Epidermal melanocyte (primary cell): ENCODE results near the gene SSX4B.
"Not testable (repeated sequence)": the region's sequence is repeated elsewhere in the genome, so short reads cannot be mapped to it uniquely, and the experiment has no call there.

Experiments
- DNase-seq: peaks from one replicate; pipeline ENCODE4 v3.0.0; 2011; ENCODE audit warnings: low spot score; ENCODE audit not compliant: insufficient read length

Gene SSX4B, protein sequence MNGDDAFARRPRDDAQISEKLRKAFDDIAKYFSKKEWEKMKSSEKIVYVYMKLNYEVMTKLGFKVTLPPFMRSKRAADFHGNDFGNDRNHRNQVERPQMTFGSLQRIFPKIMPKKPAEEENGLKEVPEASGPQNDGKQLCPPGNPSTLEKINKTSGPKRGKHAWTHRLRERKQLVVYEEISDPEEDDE

DNA sequence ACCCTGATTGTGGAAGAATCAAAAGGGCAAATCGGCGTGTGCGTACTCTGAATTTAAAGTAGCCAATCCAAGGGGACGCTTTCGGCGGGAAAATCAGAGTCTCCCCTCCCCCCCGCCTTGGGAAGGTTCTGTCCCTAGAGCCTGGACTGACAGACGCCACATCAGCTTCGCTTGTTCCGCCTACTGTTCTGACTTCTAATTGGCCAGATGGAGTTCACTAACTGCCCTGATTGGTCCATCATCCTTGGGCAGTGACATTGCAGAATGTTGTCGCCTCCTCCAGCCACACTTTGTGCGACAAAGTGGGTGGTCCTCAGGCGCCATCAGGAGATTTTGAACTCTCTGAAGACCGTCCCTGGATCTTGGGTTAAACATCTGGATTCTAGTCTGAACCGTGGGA, at the start of gene SSX4B:
Gene SSX4B, minus strand, starts transcription at position 101 of the 400 bp plus-strand sequence. CDS start 588 bp downstream, outside the sequence.
- DNase-seq, result not testable (repeated sequence)

DNA sequence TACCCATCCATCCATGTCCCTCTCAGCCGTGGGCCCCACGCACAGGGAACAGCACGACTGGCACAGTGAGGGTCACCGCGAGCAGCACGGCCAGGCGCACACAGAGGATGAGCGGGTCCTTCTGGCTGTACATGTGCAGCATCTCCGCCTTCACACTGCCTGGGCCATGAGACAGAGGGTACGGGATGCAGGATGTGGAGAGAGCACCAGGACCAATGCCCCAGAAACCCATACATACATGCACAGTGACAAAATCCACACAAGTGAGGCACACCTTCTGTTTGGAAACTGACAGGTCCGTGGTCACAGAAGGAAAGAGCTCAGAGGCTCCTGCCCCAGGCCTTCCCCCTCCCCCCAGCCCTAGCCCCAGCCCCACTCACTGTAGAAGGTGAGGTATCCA, 48.8 kb upstream of the SSX4B start:
- no peak for DNase-seq

DNA sequence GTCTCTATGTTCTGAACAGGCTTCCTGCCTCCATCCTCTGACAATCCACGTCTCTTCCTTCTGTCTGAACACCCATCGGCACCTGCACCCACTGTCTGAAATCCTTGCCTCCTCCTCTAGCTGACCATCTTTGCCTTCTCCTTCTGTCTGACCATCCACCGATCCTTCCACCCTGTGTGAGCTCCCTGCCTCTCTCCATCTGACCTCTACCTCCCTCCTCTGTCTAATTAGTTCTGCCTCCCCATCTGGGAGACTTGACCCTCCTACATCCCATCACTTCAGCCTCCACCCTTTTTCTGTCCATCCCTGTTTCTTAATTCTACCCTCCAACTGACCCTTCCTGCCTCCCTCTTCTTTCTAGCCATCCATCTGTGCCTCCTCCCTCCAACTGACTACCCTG, 48.3 kb upstream of the SSX4B start:
- no peak for DNase-seq

DNA sequence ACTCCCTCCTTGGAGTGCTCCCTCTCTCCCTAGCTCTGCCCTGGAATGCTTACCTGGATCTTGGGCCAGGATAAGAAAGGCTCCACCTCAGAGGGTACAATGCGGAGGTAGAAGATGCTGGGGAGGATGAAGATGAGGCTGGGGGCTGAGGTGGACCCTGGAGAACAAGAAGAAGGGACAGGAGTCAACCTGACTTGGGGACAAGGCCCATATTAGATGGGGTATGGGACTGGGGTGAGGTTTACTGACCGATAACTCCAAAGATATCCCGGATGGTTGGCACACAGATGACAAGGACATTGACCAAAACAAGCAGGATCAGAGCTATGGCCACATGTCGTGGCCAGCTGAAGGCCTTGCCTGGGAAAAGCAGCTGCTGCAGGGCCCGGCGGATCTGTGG, 47.7 kb upstream of the SSX4B start:
- DNase-seq, result no peak

DNA sequence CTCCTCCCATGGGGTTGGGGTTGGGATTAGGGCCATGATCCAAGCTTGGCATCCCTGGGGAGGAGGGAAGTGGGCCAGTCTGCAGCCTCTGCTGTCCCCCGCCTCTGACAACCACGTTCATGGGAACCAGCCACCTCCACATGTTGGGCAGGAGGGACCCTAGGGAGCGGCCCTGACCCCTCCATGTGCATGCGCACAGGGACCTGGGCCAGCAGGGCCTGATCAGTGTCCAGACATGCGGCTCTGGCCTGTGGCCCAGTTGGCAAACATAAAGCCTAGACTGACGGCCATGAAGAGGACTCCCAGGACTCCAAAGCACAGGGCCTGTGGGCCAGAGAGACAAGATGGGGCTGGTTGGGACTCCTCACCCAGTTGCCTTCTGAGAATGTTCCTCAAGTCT, 47.0 kb upstream of the SSX4B start:
- DNase-seq, result no peak

DNA sequence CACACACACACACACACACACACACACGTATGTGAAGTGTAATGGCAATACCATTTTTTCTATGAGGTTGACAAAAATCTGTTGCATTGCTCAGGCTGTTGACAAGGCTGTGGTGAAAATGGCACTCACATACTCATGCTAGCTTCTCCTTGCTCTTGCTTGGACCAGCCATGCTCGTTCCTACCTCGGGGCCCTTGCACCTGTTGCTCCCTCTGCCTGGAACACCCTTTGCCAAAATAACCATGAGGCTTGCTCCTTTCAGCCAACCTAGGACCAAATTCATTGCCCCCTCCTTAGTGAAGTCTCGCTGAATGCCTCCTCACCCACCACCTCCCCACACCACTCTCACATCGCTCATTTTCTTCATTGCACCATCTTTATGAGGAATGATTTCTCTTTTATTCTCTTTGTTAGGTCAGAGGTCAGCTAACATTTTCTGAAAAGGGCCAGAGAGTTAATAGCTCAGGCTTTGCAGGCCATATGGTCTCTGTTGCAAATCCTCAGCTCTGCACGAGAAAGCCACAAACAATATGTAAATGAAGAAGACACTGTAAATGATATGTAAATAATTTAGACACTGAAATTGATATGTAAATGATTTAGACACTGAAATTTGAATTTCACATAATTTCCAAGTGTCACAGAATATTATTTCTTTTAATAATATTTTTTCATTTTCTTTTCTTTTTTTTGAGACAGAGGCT, 45.0 kb upstream of the SSX4B start:
- DNase-seq, result no peak

DNA sequence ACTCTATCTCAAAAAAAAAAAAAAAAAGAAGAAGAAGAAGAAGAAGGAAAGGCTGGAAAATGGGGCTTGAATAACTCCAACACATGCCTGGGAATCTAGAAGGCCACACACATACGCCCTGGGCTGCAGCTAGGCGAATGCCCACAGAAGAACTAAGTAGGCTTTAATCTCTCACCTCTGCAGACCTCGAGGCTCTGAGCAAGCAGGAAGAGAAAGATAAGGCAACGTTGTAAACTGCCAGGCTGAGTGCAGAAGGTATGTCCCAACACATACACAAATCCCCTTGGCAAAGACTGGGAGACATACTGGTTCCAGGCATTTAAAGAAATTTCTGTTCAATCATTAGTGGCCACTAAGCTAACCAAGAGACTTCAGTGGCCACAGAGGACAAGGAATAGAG, 39.9 kb upstream of the SSX4B start:
- DNase-seq, result no peak

DNA sequence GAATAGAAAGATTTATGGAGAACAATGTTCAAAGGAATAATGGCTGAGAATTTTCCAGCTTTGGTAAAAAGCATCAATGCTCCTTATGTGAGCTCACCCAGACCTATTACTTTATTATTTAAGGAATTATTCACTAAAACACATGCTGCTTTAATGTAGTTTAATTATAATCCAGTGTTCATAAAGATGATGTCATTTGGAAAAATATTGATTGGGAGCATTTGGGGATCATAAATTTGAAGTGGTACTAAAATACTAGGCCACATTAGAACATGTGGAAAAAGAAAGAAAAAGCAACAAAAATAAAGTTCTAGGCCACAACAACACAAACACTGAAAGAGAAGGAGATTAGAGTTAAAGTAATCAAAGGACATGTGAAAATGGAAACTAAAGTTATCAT, 38.3 kb upstream of the SSX4B start:
- DNase-seq, result no peak

DNA sequence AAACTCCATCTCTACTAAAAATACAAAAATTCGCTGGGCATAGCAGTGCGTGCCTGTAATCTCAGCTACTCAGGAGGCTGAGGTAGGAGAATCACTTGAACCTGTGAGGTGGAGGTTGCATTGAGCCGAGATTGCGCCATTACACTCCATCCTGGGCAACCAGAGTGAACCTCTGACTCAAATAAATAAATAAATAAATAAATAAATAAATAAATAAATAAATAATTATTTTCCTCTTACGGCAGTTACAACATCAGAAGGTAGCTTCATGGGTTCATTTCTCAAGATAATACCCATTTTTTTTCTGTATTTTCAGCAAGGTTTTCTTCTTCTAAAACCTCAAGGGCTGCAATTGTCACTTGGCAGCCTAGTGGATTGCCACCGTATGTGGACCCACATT, 35.4 kb upstream of the SSX4B start:
- not testable (repeated sequence) for DNase-seq

DNA sequence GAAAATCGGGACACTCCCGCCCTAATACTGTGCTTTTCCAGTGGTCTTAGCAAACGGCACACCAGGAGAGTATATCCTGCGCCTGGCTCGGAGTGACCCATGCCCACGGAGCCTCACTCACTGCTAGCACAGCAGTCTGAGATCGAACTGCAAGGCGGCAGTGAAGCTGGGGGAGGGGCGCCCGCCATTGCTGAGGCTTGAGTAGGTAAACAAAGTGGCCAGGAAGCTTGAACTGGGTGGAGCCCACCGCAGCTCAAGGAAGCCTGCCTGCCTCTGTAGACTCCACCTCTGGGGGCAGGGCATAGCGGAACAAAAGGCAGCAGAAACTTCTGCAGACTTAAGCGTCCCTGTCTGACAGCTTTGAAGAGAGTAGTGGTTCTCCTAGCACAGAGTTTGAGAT, 22.0 kb upstream of the SSX4B start:
- DNase-seq, result not testable (repeated sequence)

DNA sequence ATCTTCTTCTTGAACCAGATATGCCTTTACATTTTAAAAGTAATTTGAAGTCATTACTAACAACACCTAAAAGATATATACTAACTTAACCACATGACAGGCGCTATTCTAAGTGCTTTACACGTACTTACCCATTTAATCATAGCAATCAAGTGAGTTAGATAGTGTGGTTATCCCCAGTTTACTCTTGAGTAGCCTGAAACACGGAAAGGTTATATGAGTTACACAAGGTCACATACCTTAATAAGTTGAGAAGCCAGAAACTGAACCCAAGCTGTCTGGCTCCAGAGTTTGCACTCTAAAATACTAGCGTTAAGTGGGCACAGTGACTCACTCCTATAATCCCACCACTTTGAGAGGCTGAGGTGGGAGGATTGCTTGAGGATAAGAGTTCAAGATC, 18.4 kb upstream of the SSX4B start:
- not testable (repeated sequence) for DNase-seq

DNA sequence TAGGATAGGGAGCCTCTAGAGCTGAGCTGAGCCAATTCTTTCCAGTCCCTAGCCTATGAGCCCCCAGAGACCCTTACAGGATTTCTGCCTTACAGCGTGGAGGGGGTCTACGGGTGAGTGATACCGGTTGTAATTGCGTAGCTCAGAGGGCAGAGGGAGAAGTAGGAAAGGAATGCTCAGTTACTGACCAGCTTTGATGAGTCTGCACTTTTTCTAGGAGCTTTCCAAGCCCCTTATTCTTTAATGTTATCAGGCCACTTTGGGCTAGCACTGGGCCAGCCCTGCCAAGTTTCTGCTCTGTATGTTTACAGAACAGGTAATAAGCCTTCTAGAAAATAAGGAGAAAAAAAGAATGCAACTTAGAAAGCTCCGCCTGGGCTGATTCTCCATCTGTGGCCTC, 17.8 kb upstream of the SSX4B start:
- DNase-seq, result not testable (repeated sequence)

DNA sequence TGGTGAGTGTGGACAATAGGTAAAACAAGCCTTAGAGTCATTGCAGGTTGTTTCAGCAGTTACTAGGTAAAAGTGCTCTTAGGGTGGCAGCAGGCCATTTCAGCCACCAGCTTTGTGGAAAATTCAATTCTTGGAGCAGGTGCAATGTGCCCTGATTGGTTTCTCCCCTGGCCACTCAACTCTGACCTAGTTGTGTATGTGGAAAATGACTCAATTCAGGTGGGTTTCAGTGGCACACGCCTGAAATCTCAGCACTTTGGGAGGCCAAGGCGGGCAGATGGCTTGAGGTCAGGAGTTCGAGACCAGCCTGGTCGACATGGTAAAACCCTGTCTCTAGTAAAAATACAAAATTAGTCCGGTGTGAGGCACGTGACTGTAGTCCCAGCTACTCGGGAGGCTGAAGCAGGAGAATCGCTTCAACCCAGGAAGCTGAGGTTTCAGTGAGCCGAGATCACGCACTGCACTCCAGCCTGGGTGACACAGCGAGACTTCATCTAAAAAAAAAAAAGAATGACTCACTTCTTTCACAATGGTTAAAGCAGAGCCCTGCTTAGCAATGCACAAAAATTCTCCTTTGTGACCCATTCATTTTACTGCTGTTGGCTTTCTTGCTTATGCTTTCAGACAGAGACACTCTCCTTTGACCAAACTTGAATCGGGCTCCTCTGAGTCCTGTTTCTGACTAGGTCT, 15.4 kb upstream of the SSX4B start:
- DNase-seq, result not testable (repeated sequence)

DNA sequence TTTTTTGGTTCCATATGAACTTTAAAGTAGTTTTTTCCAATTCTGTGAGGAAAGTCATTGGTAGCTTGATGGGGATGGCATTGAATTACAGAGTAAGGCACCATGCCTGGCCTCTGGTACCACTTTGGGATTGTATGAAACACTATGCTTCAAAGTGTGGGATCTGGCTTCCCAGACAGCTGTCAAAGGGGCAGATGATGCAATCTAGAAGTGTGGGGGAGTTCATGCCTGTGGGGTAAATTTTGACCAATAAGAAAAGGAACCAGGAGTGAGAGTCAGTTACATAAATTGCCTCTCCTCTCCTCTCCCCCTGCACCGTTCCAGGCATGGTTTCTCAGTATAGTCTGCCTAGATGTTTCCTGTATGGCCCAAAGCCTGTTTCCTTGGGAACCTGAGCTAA, 13.9 kb downstream of the SSX4B start:
- DNase-seq, result not testable (repeated sequence)

DNA sequence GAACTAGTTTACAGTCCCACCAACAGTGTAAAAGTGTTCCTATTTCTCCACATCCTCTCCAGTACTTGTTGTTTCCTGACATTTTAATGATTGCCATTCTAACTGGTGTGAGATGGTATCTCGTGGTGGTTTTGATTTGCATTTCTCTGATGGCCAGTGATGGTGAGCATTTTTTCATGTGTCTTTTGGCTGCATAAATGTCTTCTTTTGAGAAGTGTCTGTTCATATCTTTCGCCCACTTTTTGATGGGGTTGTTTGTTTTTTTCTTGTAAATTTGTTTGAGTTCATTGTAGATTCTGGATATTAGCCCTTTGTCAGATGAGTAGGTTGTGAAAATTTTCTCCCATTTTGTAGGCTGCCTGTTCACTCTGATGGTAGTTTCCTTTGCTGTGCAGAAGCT, 14.8 kb downstream of the SSX4B start:
- not testable (repeated sequence) for DNase-seq

DNA sequence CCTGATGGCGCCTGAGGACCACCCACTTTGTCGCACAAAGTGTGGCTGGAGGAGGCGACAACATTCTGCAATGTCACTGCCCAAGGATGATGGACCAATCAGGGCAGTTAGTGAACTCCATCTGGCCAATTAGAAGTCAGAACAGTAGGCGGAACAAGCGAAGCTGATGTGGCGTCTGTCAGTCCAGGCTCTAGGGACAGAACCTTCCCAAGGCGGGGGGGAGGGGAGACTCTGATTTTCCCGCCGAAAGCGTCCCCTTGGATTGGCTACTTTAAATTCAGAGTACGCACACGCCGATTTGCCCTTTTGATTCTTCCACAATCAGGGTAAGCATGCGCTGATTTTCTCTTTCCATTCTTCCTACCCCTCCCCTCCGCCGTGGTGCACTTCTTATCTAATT, 28.5 kb downstream of the SSX4B start, which contains the start of gene SSX4:
Gene SSX4, plus strand, starts transcription at position 301 of the 400 bp plus-strand sequence. CDS start 515 bp downstream, outside the sequence.
- DNase-seq, result not testable (repeated sequence)

DNA sequence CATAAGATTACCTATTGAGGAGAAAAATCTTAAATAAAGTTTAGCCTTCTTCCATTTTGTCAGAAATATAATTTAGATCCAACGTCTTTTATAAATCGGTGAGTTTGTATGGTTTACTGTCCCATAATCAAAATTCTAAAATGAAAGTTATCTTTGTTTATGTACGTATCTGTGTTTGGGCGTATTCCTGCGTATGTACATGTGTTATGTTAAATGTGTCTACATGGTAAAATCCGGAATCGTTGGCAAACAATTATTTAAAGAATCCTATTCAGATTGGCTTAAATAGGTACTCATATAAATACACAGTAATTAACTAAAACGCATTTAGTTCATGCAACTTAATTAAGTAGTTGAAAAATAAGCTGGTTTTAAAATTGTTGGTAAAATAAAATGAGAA, 41.4 kb downstream of the SSX4B start:
- not testable (repeated sequence) for DNase-seq

DNA sequence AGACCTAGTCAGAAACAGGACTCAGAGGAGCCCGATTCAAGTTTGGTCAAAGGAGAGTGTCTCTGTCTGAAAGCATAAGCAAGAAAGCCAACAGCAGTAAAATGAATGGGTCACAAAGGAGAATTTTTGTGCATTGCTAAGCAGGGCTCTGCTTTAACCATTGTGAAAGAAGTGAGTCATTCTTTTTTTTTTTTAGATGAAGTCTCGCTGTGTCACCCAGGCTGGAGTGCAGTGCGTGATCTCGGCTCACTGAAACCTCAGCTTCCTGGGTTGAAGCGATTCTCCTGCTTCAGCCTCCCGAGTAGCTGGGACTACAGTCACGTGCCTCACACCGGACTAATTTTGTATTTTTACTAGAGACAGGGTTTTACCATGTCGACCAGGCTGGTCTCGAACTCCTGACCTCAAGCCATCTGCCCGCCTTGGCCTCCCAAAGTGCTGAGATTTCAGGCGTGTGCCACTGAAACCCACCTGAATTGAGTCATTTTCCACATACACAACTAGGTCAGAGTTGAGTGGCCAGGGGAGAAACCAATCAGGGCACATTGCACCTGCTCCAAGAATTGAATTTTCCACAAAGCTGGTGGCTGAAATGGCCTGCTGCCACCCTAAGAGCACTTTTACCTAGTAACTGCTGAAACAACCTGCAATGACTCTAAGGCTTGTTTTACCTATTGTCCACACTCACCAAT, 43.9 kb downstream of the SSX4B start:
- DNase-seq, result not testable (repeated sequence)

DNA sequence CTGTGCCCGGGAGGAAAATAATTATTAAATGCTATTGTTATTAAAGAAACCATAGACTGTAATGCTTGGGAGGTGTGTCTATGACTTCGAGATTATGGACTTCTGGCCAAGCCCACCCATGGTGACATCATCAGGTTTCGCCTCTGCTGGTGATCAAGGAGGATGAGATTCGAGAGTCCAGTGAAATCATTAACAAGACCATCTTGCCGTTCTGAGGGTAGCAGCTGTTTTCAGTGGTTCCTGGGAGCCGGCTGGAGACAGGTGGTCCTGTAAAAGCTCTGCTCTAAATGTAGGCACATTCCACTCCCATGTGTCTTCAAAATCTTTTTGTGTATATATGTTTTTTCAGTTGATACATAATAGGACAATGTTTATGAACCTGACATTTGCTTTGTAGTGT, 52.5 kb downstream of the SSX4B start:
- not testable (repeated sequence) for DNase-seq

DNA sequence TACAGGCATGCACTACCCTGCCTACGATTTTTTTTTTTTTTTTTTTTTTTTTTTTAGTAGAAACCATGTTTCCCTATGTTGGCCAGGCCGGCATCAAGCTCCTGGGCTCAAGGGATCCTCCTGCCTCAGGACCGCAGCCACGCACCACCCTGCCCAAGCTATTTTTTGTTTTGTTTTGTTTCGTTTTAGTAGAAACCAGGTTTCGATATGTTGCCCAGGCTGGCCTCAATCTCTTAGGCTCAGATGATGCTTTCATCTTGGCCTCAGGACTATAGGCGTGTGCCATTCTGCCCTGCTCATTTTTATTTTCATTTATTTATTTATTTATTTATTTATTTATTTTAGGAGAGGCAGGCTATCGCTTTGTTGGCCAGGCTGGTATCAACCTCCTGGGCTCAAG, 54.1 kb downstream of the SSX4B start:
- no peak for DNase-seq

DNA sequence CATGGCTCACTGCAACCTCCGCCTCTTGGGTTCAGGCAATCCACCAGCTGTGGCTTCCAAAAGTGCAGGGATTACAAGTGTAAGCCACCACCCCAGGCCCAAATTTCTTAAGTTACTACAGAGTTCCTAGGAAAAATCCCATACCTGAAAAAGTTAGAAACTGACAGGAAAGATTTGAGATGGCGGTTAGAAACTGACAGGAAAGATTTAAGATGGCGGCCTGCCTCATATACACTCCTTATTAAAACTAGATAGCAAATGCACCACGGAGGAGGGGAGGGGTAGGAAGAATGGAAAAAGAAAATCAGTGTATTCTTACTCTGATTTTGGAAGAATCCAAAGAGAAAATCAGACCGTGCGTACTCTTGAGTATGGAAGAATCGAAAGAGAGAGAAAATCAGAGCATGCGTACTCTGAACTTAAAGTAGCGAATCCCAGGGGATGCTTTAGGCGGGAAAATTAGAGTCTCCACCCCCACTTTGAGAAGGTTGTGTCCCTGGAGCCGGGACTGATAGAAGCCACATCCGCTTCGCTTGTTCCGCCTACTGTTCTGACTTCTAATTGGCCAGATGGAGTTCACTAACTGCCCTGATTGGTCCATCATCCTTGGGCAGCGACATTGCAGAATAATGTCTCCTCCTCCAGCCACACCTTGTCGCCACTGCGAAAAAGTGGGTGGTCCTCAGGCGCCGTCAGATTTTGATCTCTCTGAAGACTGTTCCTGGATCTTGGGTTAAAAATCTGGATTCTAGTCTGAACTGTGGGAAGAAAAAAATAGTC, 55.3 kb downstream of the SSX4B start, which contains the start of gene SSX3:
Gene SSX3, minus strand, starts transcription at position 389 of the 780 bp plus-strand sequence. CDS start 1,454 bp downstream, outside the sequence.
- DNase-seq, result not testable (repeated sequence)
